ENCODE measurements around the gene ADAD2.

Gene ADAD2

DNA sequence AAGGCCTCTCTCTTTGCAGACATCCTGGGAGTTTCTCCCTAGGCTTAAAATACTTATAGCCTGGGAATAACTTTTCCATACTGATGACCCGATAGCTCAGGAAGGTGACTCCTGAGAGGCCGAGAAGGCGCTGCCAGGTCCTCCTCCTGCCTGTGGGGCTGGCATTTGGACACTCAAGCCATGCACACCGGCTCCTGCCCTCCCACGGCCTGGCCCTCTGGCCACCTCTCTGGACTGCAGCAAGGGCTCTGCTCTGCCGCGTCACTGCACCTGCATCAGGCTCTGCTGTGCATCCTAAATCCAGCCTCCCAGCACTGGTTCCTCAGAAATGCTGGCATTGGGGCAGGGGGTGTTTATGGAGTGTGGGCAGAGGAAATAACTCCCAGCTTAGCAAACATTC is 34.6 kb downstream of the ADAD2 start:
- H3K4me2 ChIP-seq (ENCODE audit: insufficient read depth, low read length), result no peak overlapping the region
- no peak overlapping the region for H2AFZ ChIP-seq (ENCODE audit: low read depth, low read length)
- DNase-seq, result no peak
- no peak overlapping the region for H3K4me3 ChIP-seq (ENCODE audit: low read depth in 1 of 2, low read length in 2 of 2)
- H3K9ac ChIP-seq (ENCODE audit: low read depth, low read length), result no peak overlapping the region
- no peaks in the 10 kb centered on the region for H3K79me2 ChIP-seq (ENCODE audit: insufficient read depth, low read length)
- no peak for TF ChIP-seq CTCF (IDR thresholded peaks at IDR 0.05; ENCODE audit: borderline replicate concordance, extremely low read depth, low read length, poor library complexity, severe bottlenecking)
- TF ChIP-seq EZH2 (IDR thresholded peaks at IDR 0.05; ENCODE audit: borderline replicate concordance, low read depth, low read length, severe bottlenecking), result no peak
- no peaks in the 10 kb centered on the region for H3K9me3 ChIP-seq (ENCODE audit: insufficient read depth, low read length, severe bottlenecking)
- H3K27ac ChIP-seq (ENCODE audit: low read length), result no peak overlapping the region
- no peak for ATAC-seq (ENCODE audit: insufficient read depth, low read depth)
- no peaks in the 10 kb centered on the region for H3K36me3 ChIP-seq (ENCODE audit: insufficient read depth, low read length)
- 0 out of 2 replicates have a peak, but pooled peaks cover 5% of the 10 kb centered on the region for H4K20me1 ChIP-seq (ENCODE audit: insufficient read depth, low read length)
- peaks cover 7% of the 10 kb centered on the region for H3K27me3 ChIP-seq (ENCODE audit: insufficient read depth, low read length, poor library complexity)
- no peaks in the 10 kb centered on the region for H3K4me1 ChIP-seq (ENCODE audit: insufficient read depth, low read length)

DNA sequence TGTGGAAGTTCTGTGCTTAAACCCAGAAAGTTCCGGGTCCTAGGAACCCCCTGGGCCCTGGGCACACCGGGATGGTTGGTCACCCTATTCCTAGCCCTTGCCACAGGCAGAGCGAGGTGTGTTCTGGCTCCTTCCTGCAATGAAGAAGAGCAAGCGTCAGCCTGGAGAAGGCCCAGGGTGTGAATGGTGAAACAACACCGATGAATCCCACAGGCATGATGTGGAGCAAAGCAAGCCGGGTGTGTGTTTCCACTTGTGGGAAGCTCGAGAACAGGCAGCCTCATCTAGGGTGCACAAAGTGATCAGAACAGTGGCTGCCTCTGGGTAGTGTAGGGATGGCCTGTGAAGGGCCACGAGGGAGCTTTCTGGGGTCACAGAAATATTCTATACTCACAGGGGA is 35.1 kb downstream of the ADAD2 start:
- DNase-seq (no peak), ATAC-seq (ENCODE audit: insufficient read depth, low read depth) (no peak)
- no peaks in the 10 kb centered on the region for H3K9me3 ChIP-seq (ENCODE audit: insufficient read depth, low read length, severe bottlenecking)

GRCh38 chr16:84227548-84227947 is 36.6 kb downstream of the ADAD2 start:
- H3K9ac ChIP-seq (ENCODE audit: low read depth, low read length), result no peak overlapping the region
- H3K27ac ChIP-seq (ENCODE audit: low read length), result no peak overlapping the region
- H4K20me1 ChIP-seq (ENCODE audit: insufficient read depth, low read length), result 0 out of 2 replicates have a peak, but pooled peaks cover 8% of the 10 kb centered on the region
- DNase-seq (no peak), ATAC-seq (ENCODE audit: insufficient read depth, low read depth) (no peak)
- H3K4me2 ChIP-seq (ENCODE audit: insufficient read depth, low read length), result no peak overlapping the region
- no peaks in the 10 kb centered on the region for H3K4me1 ChIP-seq (ENCODE audit: insufficient read depth, low read length)
- no peak overlapping the region for H3K4me3 ChIP-seq (ENCODE audit: low read depth in 1 of 2, low read length in 2 of 2)
- no peaks in the 10 kb centered on the region for H3K36me3 ChIP-seq (ENCODE audit: insufficient read depth, low read length)
- H3K27me3 ChIP-seq (ENCODE audit: insufficient read depth, low read length, poor library complexity), result peaks cover 4% of the 10 kb centered on the region
- H3K79me2 ChIP-seq (ENCODE audit: insufficient read depth, low read length), result no peaks in the 10 kb centered on the region
- H2AFZ ChIP-seq (ENCODE audit: low read depth, low read length), result no peak overlapping the region
- H3K9me3 ChIP-seq (ENCODE audit: insufficient read depth, low read length, severe bottlenecking), result no peaks in the 10 kb centered on the region
- TF ChIP-seq EZH2 (IDR thresholded peaks at IDR 0.05; ENCODE audit: borderline replicate concordance, low read depth, low read length, severe bottlenecking) (no peak), CTCF (IDR thresholded peaks at IDR 0.05; ENCODE audit: borderline replicate concordance, extremely low read depth, low read length, poor library complexity, severe bottlenecking) (no peak)

More for the DNA sequence above, 35.1 kb downstream of the ADAD2 start:
- Histone ChIP-seq H3K27me3 (ENCODE audit: insufficient read depth, low read length, poor library complexity) (peaks cover 7% of the 10 kb centered on the region), H3K27ac (ENCODE audit: low read length) (no peak overlapping the region), H3K9ac (ENCODE audit: low read depth, low read length) (no peak overlapping the region), H3K79me2 (ENCODE audit: insufficient read depth, low read length) (no peaks in the 10 kb centered on the region), H3K4me3 (ENCODE audit: low read depth in 1 of 2, low read length in 2 of 2) (no peak overlapping the region), H2AFZ (ENCODE audit: low read depth, low read length) (no peak overlapping the region), H3K4me2 (ENCODE audit: insufficient read depth, low read length) (no peak overlapping the region), H3K4me1 (ENCODE audit: insufficient read depth, low read length) (no peaks in the 10 kb centered on the region), H3K36me3 (ENCODE audit: insufficient read depth, low read length) (no peaks in the 10 kb centered on the region), H4K20me1 (ENCODE audit: insufficient read depth, low read length) (0 out of 2 replicates have a peak, but pooled peaks cover 5% of the 10 kb centered on the region)
- TF ChIP-seq CTCF (IDR thresholded peaks at IDR 0.05; ENCODE audit: borderline replicate concordance, extremely low read depth, low read length, poor library complexity, severe bottlenecking) (no peak), EZH2 (IDR thresholded peaks at IDR 0.05; ENCODE audit: borderline replicate concordance, low read depth, low read length, severe bottlenecking) (no peak)

All from DND-41 (cell line).